HG03095 (cell line): ENCODE measurements around the gene SUOX.
"Not testable (repeated sequence)": the region's sequence is repeated elsewhere in the genome, so short reads cannot be mapped to it uniquely, and the experiment has no call there.

ENCODE experiments used
- ATAC-seq: cut with Tn5 transposase; IDR thresholded peaks from one replicate; pipeline ENCODE4 v1.9.1; 2021; ENCODE audit warnings: moderate library complexity; ENCODE audit not compliant: unreplicated experiment

Gene SUOX

DNA sequence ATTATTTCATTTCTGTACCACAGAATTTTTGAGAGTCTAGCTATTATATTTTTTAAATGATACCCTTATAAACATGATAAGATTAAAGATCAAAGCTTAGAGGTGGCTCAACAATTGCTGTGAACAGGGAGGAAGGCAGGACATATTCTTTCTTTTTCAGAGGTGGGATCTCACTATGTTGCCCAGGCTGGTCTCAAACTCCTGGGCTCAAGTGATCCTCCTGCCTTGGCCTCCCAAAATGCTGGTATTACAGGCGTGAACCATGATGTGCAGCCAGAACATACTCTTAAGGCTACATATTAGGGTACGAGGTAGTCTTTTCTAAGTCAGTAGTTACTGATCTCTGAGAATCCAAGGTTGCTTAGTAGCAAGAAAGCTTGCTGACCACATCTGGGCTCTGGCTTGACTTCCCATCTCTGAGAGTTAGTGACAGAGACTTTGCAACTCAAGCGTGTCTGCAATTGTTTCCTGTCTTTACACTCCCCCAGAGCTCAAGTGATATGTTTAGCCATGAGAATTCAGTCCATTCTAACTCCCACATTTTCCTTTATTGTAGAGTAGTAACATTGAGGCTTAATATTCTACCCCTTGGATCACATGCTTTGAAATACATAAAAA is 14.6 kb upstream of the SUOX start:
- peak; percentile 79 for ATAC-seq

DNA sequence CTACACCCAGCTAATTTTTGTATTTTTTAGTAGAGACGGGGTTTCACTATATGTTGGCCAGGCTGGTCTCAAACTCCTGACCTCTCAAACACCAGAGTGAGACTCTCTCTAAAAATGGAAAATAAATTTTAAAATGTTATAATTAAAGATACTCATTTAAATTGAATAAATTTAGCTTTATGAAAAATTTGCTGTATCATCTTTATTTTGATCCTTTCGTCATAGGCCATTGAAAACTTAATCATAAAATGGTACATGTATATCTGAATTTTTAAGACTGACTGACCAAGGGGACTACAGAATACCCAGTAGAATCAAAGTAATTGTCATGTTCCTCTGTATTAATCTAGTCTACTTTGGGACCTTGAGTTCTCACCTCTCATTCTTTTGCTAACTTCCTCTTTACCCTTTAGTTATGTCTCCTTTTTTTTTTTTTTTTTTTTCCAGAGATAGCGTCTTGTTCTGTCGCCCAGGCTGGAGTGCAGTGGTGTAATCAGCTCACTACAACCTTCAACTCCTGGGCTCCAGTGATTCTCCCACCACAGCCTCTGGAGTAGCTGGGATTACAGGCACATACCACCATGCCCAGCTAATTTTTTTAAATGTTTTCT is 13.7 kb upstream of the SUOX start:
- ATAC-seq, result no peak

DNA sequence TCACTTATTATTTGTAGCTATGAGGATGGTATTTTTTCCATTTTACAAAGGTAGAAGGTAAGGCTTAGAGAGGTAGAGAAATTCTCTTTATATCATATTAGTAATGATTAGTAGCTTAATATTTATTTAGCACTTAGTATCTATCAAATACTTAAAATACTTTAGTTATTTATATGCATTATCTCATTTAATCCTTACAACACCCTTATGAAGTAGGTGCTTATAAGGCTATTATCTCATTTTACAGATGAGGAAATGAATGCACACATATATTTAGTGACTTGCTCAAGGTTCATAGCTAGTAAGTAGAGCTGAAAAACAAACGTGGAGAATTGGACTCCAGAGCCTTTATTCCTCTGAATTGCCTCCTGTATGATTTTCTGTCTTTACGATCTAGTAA is 12.2 kb upstream of the SUOX start:
- no peak for ATAC-seq

DNA sequence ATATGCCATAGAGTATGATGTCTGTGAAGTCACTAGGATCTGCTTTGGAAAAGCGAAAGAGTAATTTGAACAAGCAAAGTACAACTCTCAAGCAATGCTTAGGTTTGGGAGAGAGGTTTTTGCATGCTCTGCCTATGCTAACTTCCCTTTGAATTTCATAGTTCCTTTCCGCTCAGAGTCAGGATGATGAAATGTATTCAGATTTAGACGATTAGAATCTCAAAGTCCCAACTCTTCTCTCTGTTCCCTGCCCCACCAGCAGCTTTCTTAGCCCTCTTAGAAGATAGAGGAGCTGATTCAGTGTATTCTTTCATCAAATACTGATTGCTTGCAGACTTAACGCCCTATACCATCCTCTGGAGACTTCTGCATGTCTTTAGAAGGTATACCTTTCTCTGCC is 11.7 kb upstream of the SUOX start:
- ATAC-seq, result no peak

DNA sequence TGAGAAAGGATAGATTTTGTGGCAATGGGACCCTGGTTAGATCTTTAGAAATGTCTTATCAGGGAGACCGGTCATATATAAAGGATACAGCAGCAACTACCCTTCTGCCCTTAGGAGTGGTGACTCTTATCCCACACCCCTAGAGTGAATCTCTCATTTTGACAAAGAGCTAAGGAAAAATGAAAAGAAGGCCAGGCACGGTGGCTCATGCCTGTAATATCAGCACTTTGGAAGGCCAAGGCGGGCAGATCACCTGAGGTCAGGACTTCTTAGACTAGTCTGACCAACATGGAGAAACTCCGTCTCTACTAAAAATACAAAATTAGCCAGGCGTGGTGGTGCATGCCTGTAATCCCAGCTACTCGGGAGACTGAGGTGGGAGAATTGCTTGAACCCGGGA is 11.1 kb upstream of the SUOX start:
- not testable (repeated sequence) for ATAC-seq

DNA sequence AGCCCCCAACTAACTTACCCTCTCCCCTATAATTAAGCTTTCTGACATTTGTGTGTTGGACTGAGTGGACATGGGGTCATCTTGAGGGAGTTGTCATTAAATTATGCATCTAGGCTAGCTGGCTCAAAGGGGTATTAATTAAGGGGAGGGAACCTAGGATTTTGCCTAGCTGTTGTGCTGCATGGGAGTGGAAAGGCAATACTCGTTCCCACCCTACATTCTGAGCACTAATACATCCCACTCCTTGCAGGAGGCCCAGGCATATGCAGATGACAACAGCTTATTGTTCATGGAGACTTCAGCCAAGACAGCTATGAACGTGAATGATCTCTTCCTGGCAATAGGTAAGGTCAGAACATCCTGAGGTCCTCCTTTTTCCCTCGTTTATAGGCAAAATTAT is 6.0 kb upstream of the SUOX start:
- ATAC-seq, result no peak

DNA sequence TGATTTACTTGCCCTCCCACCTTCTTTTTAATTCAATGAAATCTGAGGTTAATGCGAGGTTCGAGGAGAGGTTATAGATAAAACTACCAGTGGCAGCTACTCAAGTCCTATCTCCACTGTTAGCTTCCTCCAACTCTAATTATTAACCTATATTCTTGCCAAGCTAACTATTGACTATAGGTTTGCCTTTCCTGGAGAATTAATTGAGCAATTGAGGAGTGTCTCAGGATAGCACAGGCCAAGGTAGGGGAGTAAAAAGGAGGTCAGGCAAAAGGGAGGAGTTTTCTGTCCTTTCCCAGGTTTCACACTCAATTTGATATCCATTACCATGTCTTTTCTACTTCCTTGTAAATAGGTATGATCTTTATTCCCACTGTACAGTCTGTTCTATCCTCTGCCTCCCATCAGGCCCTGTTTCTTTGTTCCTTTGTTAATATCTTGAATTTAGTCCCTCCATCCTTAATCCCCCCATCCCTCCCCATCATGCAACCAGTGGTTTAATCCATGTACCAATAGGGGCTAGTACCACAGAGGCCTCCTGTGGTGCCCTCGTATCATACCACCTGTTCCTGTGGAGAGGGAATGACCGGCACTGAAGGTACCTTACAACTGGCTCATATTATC is 3.7 kb upstream of the SUOX start:
- ATAC-seq, result no peak

DNA sequence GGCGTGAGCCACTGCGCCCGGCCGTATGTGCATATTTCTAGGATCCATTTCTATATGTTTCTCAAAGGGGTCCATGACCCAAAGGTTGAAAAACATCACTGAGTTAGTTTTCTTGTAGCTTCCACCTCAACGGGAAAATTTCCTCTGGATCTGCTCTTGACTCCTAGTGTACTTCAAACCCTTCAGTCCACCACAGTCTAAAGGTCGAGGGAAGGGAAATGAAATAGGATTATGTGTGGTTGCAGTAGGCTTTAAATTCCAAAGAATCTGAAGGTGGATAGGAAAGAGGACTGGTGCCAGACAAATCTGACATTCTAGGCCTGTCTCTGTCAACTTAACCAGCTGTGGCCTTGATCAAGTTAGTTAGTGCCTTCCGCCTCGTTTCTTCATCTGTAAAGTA is 1.7 kb upstream of the SUOX start:
- ATAC-seq, result no peak

DNA sequence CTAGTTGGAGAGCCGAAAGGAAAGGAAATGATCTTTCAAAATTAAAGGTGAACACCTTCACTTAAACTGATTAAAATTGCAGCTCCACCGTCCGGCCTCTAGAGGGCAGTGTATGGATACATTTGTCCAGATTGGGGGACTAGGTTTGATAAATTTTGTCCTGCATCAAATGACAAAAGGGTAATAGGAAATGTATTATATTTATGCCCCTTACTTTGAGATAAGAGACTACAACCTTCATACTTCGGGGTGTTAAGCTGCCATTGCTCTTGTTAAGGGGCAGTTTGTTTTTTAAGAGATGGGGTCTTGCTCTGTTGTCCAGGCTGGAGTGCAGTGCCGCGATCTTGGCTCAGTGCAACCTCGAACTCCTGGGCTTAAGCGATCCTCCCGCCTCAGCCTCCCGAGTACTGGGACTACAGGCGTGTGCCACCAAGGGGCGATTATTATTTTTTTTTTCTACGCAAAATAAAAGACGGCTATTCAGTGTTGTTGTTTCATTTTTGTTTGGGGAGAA is 818 bp upstream of the SUOX start:
- no peak for ATAC-seq

DNA sequence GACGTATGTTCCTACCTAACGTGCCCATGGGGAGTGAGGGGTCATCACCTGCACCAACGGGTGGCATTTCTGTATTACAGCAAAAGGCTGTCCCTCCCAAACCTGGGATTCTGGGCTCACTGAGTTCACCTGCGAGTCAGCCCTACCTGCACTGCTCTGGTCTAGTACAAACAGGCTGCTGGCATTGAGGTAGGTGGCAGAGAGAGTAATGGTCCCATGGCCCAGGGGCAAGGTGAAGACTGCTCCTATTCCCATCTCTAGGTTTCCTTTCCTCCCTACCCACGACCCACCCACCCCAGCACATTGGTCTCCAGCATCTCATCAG is 421 bp downstream of the SUOX start:
- ATAC-seq, result no peak

DNA sequence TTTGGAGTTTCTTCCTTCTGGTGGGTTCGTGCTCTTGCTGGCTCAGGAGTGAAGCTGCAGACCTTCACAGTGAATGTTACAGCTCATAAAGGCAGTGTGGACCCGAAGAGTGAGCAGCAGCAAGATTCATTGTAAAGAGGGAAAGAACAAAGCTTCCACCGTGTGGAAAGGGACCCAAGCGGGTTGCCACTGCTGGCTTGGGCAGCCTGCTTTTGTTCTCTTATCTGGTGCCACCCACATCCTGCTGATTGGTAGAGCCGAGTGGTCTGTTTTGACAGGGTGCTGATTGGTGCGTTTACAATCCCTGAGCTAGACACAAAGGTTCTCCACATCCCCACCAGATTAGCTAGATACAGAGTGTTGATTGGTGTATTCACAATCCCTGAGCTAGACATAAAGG is 2.4 kb downstream of the SUOX start:
- not testable (repeated sequence) for ATAC-seq

DNA sequence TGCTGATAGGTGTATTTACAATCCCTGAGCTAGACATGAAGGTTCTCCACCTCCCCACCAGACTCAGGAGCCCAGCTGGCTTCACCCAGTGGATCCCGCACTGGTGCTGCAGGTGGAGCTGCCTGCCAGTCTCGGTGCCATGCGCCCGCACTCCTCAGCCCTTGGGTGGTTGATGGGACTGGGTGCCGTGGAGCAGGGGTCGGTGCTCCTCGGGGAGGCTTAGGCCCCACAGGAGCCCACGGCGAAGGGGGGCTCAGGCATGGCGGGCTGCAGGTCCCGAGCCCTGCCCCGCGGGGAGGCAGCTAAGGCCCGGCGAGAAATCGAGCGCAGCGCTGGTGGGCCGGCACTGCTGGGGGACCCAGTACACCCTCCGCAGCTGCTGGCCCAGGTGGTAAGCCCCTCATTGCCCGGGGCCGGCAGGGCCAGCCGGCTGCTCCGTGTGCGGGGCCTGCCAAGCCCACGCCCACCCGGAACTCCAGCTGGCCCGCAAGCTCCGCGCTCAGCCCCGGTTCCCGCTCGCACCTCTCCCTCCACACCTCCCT is 3.0 kb downstream of the SUOX start:
- ATAC-seq, result not testable (repeated sequence)

DNA sequence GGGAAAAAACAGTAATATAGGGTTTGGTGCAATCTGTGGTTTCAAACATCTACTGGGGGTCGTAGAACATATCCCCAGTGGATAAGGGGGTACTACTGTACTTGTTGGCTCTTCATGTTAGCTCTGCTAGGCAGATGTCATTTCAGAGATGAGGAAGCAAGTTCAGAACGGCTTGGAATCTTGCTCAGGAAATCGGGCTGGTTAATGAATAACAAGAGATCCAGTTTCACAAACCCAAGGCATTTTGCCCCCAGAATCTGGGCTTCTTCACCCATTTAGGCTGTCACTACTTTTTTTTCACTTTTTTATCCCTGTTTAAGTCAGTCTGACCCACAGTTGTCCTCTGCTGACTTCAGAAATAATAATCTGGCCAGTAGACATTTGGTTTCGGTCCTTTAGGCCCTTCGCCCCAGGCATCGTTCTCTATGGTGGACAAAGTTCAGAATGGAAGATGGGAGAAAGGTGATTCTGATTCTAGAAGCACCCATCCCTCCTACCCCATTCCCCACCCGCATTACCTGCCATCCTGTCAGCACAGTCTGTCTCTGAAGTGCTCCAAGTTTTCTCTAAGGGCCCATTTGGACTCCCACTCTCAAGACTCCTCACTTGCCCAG is 4.5 kb downstream of the SUOX start:
- no peak for ATAC-seq

DNA sequence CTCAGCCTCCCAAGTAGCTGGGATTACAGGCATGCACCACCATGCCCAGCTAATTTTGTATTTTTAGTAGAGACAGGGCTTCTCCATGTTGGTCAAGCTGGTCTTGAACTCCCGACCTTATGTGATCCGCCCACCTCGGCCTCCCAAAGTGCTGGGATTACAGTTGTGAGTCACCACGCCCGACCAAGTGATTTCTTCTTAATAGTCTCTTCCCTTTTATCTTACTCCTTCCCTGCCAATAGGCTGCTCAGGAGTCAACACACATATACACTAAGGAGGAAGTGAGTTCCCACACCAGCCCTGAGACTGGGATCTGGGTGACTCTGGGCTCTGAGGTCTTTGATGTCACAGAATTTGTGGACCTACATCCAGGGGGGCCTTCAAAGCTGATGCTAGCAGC is 6.3 kb downstream of the SUOX start:
- ATAC-seq, result not testable (repeated sequence)

DNA sequence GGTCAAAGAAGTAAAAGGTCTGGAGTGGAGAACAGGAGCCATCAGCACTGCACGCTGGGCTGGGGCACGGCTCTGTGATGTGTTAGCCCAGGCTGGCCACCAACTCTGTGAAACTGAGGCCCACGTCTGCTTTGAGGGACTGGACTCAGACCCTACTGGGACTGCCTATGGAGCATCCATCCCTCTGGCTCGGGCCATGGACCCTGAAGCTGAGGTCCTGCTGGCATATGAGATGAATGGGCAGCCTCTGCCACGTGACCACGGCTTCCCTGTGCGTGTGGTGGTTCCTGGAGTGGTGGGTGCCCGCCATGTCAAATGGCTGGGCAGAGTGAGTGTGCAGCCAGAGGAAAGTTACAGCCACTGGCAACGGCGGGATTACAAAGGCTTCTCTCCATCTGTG is 7.1 kb downstream of the SUOX start:
- no peak for ATAC-seq

DNA sequence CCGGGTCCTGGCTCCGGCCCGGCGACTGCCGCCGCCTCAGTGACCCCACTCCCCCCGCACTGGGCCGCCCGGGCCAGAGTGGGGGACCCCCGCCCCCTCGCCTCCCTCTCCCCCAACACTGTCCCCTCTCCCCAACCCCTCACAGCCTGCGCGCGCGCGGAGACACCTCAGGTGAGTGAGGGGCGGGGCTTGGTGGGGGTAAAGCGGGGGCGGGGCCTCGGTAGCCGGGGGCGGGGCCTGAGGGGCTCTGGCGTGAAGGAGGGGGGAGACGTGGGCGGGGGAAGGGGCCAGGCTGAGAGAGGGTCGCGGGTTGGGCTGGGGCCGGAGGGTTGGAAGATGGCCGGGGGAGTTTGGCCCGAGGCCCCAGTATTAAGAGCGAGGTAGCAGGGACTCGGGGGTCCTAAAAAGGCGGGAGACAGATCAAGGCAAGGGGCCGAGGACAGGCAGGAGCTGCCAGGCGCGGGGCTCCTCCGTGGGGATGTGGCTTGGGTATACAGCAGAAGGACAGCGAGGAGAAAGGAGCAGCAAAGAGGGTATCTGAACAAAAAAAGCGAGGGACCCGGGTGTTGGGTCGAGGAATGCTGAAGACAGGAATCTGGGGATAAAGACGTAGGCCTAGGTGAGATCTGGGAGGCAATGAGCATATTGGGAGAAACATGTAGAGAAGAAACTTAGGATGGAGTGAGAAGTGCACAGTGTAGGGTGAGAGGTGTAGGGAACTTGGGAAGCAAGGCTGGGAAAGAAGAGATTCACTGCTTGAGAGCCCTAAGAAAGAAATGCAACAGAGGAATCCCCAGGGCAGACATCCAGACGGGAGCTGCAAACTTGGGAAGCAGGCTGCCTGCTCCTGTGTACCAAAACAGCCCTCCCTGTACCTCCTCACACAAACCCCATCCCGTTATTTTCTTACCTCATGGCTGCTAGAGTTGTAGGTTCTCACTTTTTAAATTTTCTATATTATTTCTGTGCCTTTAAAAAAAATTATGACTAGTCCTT is 10.8 kb downstream of the SUOX start:
- no peak for ATAC-seq

DNA sequence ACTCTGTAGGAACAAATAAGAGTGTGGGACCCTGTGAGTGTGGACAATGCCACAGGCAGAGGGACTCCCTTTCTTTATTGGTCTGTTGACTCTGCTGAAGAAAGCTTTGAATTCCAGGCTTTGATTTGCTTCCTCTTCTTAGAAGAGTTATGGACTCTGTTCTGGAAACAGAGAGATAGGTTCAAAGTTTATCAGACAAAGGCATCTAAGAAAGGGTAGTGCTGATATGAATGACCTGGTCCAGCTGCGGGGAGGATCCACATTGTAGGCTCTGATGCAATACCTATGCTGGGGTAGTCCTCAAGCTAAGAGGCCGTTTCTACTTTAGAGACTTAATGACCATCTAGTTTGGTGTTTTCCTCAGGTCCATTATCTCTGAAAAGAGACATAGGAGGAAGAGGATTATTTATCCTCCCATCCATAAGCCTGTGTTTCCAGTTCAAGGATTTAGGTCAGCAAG is 13.1 kb downstream of the SUOX start:
- no peak for ATAC-seq

DNA sequence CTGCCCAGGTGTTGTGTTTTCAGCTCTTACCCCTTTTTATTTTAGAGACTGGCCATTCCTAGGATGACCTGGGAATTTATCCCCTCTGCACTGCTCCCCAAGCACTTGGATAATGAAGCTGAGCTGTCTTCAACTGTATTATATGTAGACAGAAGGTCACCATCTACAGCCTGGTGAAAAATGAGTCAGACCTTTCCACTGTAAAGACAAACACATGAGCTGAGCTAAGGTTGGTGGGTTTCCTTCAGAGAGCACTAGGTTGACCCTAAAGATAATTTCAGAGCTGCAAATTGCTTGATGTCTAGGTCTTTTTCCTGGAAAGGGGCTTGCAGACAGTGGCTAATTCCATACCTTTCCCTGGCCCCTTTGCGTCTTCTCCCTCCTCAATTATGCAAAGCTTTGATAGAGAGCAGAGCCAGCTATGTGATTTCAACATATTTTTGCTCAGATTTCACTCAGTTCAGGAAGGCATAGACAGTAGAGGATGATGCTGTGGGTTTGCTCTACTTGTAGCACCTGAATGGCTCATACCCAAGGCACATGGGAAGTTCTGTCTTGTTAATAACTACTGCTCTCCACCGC is 14.5 kb downstream of the SUOX start:
- no peak for ATAC-seq

DNA sequence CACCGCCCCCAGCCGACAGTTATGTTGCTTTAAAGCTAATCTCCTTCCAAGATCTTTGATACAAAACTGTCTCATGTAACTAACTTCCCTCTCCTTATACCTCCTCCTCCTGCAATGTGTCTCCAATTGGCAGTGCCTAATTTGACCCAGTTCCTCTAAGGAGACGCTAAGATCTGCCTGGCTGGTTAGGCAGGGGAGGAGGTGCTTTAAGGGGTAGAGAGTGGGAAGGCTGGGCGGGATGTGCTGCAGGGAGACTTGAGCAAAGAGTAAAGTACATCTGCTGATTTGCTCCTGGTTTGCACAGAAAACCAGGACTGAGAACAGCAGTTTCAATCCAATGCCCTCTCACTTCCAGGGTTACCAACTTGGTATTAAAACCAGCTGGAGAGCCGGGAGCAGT is 16.4 kb downstream of the SUOX start:
- no peak for ATAC-seq

DNA sequence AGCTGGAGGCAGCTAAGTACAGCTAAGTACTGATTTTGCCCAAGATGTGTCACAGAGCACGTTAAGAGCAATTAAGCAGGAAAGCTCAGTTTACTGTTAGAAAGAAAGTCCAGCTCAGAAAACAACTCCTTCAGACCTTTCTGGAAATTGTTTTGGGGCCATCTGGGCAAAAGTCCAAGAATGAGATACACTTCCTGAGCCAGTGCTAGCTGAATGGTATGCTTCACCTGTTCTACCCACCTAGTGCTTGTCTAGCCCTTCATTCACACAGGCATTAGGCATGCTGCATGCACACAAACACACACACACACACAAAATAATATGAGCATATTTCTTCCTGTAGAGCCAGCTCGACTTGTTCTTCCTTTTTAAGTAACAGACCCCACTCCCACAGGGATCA is 17.1 kb downstream of the SUOX start:
- ATAC-seq, result no peak
